Natural killer cell (primary cell): Measurements from ENCODE around the gene RHOT2. TPM values are rescaled to one million over a fixed set of nuclear protein-coding genes. Genes with fewer than 3 reads are reported as not detected.

Source experiments
- ATAC-seq, 3 donors: fragments of 150-1000 bp in 2 of 3; fragments of 200-7000 bp in 1 of 3; cut with Tn5 transposase; 1 replicate in 1 of 3; 2 replicates in 2 of 3; pipeline ENCODE4 v1.10.0; 2021; ENCODE audit warnings: mild to moderate bottlenecking in 2 of 3, moderate library complexity in 2 of 3
- DNase-seq, 2 donors: peaks; one replicate each; pipeline versions ENCODE4 v3.0.0 to v3.0.0-alpha.2; 2013 to 2021; ENCODE audit warnings: mixed read lengths in 1 of 2
- H3K27ac ChIP-seq: one replicate; pipeline ENCODE4 v1.5.1; 2013; ENCODE audit warnings: mild to moderate bottlenecking, low read length
- H3K27me3 ChIP-seq: one replicate; pipeline ENCODE4 v1.6.1; 2013; ENCODE audit warnings: low read length; ENCODE audit not compliant: control insufficient read depth, insufficient read depth
- H3K36me3 ChIP-seq: one replicate; pipeline ENCODE4 v1.6.1; 2013; ENCODE audit warnings: low read length; ENCODE audit not compliant: control insufficient read depth, insufficient read depth
- H3K4me1 ChIP-seq: one replicate; pipeline ENCODE4 v1.6.1; 2013; ENCODE audit warnings: low read length; ENCODE audit not compliant: control insufficient read depth, insufficient read depth
- H3K4me3 ChIP-seq: one replicate; pipeline ENCODE4 v1.5.1; 2013; ENCODE audit warnings: low read length
- H3K9me3 ChIP-seq: one replicate; pipeline ENCODE4 v1.6.1; 2013; ENCODE audit warnings: low read length; ENCODE audit not compliant: control insufficient read depth, insufficient read depth
- H3K27ac Mint-ChIP-seq, 2 donors: one replicate each; pipeline ENCODE4 v1.8.0; 2022; ENCODE audit warnings: mild to moderate bottlenecking in 2 of 2, mixed read lengths in 2 of 2, moderate library complexity in 1 of 2
- H3K27me3 Mint-ChIP-seq, 2 donors: one replicate each; pipeline ENCODE4 v1.8.0; 2022; ENCODE audit warnings: low read depth in 2 of 2, mixed read lengths in 2 of 2
- H3K36me3 Mint-ChIP-seq: one replicate; pipeline ENCODE4 v1.8.0; 2022; ENCODE audit warnings: mixed read lengths
- H3K4me1 Mint-ChIP-seq, 2 donors: one replicate each; pipeline ENCODE4 v1.8.0; 2022; ENCODE audit warnings: mixed read lengths in 2 of 2
- H3K4me3 Mint-ChIP-seq: one replicate; pipeline ENCODE4 v1.8.0; 2022; ENCODE audit warnings: mild to moderate bottlenecking, moderate library complexity, mixed read lengths
- H3K9me3 Mint-ChIP-seq, 2 donors: one replicate each; pipeline ENCODE4 v1.8.0; 2022; ENCODE audit warnings: mixed read lengths in 2 of 2
- WGBS: methylation state at CpG from one replicate; pipeline ENCODE4 v1.1.7; 2013; ENCODE audit warnings: missing lambda C conversion rate; ENCODE audit not compliant: insufficient coverage; 5-methylcytosine and 5-hydroxymethylcytosine counted together
- intact Hi-C: fragments of 100-400 bp; cut with micrococcal nuclease; formaldehyde crosslinking; loops from one replicate; pipeline ENCODE4 v1.14.2; 2022
- total RNA-seq, 4 donors: library from RNA; stranded (reverse); fragments of 120-200 nt in 1 of 4; gene quantifications; one replicate each; pipeline versions ENCODE4 v1.2.3 to v1.2.4, GENCODE V29; 2013 to 2022
- TF ChIP-seq, protein P1 (sequence below): fragments of 200-600 bp; IDR thresholded peaks from one replicate; pipeline ENCODE4 v1.8.0; 2022; ENCODE audit warnings: antibody characterized with exemption

The RHOT2 gene
- total RNA-seq, 3 donors from 2014 or later (not counting 1 experiment from before 2014, with no cell fraction given), result 205 to 216 (median 211) TPM

DNA sequence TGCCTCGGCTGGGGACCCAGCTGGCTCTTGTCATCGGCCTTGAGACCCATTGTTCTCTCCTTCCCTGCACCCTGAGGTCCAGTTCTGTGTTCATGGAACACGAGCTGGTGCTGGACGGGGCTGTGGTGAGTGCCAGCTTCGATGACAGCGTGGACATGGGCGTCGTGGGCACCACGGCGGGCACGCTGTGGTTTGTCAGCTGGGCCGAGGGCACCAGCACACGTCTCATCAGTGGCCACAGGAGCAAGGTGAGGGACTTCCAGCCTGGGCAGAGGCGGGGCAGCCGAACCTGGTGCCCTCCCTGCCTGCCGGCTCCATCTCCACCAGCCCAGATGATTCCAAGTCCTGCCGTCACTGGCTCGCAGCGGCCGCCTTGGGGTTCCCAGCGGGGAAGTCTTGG lies 5.3 kb upstream of the RHOT2 start:
- H3K4me1 Mint-ChIP-seq, result peaks cover 4 to 15% of the 10 kb centered on the region in 2 donors
- H3K27me3 ChIP-seq, result no peaks in the 10 kb centered on the region
- peaks cover 27% of the 10 kb centered on the region for H3K4me1 ChIP-seq
- no peak overlapping the region for H3K27ac Mint-ChIP-seq
- H3K27ac ChIP-seq, result no peak overlapping the region
- H3K9me3 ChIP-seq, result no peaks in the 10 kb centered on the region
- ATAC-seq (no peak), DNase-seq (no peak)
- no peaks in the 10 kb centered on the region for H3K9me3 Mint-ChIP-seq
- no peak overlapping the region for H3K4me3 Mint-ChIP-seq
- WGBS, result 93% methylated on average over 21 of the region's 21 CpGs
- no peaks in the 10 kb centered on the region for H3K36me3 Mint-ChIP-seq
- no peak overlapping the region for H3K4me3 ChIP-seq
- TF ChIP-seq, protein P1, sequence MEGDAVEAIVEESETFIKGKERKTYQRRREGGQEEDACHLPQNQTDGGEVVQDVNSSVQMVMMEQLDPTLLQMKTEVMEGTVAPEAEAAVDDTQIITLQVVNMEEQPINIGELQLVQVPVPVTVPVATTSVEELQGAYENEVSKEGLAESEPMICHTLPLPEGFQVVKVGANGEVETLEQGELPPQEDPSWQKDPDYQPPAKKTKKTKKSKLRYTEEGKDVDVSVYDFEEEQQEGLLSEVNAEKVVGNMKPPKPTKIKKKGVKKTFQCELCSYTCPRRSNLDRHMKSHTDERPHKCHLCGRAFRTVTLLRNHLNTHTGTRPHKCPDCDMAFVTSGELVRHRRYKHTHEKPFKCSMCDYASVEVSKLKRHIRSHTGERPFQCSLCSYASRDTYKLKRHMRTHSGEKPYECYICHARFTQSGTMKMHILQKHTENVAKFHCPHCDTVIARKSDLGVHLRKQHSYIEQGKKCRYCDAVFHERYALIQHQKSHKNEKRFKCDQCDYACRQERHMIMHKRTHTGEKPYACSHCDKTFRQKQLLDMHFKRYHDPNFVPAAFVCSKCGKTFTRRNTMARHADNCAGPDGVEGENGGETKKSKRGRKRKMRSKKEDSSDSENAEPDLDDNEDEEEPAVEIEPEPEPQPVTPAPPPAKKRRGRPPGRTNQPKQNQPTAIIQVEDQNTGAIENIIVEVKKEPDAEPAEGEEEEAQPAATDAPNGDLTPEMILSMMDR, result no peak
- H3K27me3 Mint-ChIP-seq, result no peaks in the 10 kb centered on the region
- H3K36me3 ChIP-seq, result no peaks in the 10 kb centered on the region
- intact Hi-C loops, result loop anchor here (5.0 kb wide), 1 partner anchor 270 kb away; no protein-coding TSS in a partner anchor

DNA sequence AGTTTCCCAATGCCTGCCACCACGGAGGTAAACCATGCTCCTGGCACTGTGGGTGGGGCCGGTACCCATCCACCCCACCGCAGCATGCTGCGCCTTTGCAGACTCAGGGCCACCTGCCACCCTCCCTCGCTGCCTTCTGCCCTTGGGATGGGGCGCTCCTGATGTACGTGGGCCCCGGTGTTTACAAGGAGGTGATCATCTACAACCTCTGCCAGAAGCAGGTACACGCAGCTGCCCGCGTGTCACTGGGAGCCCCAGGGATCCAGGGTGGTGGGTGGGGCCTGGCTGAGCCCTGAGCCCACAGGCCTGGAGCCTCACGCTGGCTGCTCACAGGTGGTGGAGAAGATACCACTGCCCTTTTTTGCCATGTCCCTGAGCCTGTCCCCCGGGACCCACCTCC lies 1.4 kb upstream of the RHOT2 start:
- no peaks in the 10 kb centered on the region for H3K36me3 Mint-ChIP-seq
- DNase-seq (no peak), ATAC-seq (no peak)
- no peaks in the 10 kb centered on the region for H3K27me3 Mint-ChIP-seq
- H3K27me3 ChIP-seq, result no peaks in the 10 kb centered on the region
- H3K9me3 Mint-ChIP-seq, result no peaks in the 10 kb centered on the region
- H3K27ac Mint-ChIP-seq, result no peak overlapping the region
- TF ChIP-seq, protein P1, result no peak
- H3K27ac ChIP-seq, result no peak overlapping the region
- intact Hi-C loops, result no loop called here
- H3K4me3 ChIP-seq, result no peak overlapping the region
- H3K9me3 ChIP-seq, result no peaks in the 10 kb centered on the region
- H3K36me3 ChIP-seq, result peaks cover 16% of the 10 kb centered on the region
- 94% methylated on average over 13 of the region's 13 CpGs for WGBS
- no peak overlapping the region for H3K4me3 Mint-ChIP-seq
- H3K4me1 ChIP-seq, result peaks cover 24% of the 10 kb centered on the region
- H3K4me1 Mint-ChIP-seq, result peaks cover 0 to 5% of the 10 kb centered on the region in 2 donors

DNA sequence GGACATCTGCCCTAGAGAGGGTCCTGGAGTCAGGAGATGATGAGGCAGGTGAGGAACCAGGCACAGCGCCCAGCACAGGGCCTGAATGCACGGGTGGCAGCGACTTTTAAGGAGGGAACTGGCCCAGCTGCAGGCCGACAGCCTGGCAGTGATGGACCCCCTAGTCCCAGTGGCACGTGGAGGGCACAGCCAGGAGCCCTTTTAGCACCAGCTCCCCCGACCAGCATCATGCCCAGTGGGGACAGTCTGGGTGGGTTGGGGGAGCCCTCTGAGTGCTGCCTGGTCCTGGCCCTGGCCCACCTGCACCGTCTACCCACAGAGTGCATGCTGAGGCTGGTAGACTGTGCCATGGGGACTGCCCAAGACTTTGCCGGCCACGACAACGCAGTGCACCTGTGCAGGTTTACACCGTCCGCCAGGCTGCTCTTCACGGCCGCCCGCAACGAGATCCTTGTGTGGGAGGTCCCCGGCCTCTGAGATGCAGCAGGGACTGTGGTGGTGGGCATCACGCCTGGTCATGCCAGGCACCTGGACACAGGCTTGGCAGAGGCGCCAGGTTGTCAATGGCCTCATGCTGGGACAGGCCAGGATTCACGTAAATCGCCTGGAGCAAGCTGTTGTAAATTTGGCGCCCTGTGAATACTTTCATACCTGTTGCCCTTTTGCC lies 686 bp upstream of the RHOT2 start:
- 89% methylated on average over 22 of the region's 22 CpGs for WGBS
- peaks cover 17% of the 10 kb centered on the region for H3K36me3 ChIP-seq
- TF ChIP-seq, protein P1, result no peak
- DNase-seq (no peak), ATAC-seq (no peak)
- H3K4me1 ChIP-seq, result peaks cover 21% of the 10 kb centered on the region
- Mint-ChIP-seq H3K9me3 (no peaks in the 10 kb centered on the region), H3K4me3 (peak overlapping the region; percentile 83), H3K27me3 (no peaks in the 10 kb centered on the region), H3K36me3 (no peaks in the 10 kb centered on the region), H3K27ac (peak overlapping the region; percentile 72 to 88), H3K4me1 (peaks cover 0 to 5% of the 10 kb centered on the region in 2 donors)
- no peaks in the 10 kb centered on the region for H3K9me3 ChIP-seq
- no peak overlapping the region for H3K4me3 ChIP-seq
- no peaks in the 10 kb centered on the region for H3K27me3 ChIP-seq
- H3K27ac ChIP-seq, result peak overlapping the region; percentile 62
- intact Hi-C loops, result no loop called here
